Kidney epithelial cell (primary cell): ENCODE data around the gene RYR3. TPM values are rescaled to one million over a fixed set of nuclear protein-coding genes. Genes with fewer than 3 reads are reported as not detected.

Experiments used
- DNase-seq: peaks from one replicate; pipeline ENCODE4 v3.0.0-alpha.2; 2010; ENCODE audit warnings: low read depth
- H3K27me3 ChIP-seq: 2 replicates; pipeline ENCODE4 v1.6.0; 2011; ENCODE audit warnings: low read length; ENCODE audit not compliant: control insufficient read depth, insufficient read depth
- H3K36me3 ChIP-seq: 2 replicates; pipeline ENCODE4 v1.5.1; 2011; ENCODE audit warnings: low read length; ENCODE audit not compliant: control insufficient read depth, insufficient read depth
- H3K4me3 ChIP-seq: 2 replicates; pipeline ENCODE4 v1.5.1; 2011; ENCODE audit warnings: low read depth, mild to moderate bottlenecking, control low read depth, low read length
- total RNA-seq: library from RNA; depleted of rRNA; stranded (reverse); fragments of >200 nt; gene quantifications from 2 replicates; pipeline ENCODE4 v1.2.3, GENCODE V29; 2015
- TF ChIP-seq, protein P1 (sequence below): IDR thresholded peaks from 2 replicates; pipeline ENCODE4 v1.5.1; 2011; ENCODE audit warnings: mild to moderate bottlenecking, moderate library complexity, low read length, control low read depth, inconsistent platforms; ENCODE audit not compliant: insufficient read depth, poor library complexity, severe bottlenecking

The RYR3 gene
- total RNA-seq, 1 donor from 2014 or later: 0.50 TPM

DNA sequence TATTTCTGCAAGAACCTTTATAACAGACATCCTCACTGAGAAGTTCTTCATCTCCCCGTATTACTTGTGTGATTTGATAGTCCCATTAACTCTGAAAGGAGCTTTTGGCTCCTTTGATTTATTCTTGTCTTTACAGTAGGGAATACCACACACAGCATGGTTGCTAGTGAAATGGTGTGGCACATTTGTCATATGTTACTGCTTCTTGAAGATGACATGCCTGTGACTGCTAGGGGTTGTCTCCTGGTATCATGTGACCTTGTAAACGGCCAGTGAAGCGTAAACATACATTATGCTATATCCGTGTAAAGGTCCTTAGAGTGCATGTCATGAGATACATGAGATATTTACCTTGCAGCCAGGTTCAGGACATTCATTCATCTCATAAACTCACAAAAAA, 197.9 kb downstream of the RYR3 start:
- Histone ChIP-seq H3K36me3 (no peaks in the 10 kb centered on the region), H3K4me3 (no peak overlapping the region), H3K27me3 (no peaks in the 10 kb centered on the region)
- DNase-seq: no peak
- TF ChIP-seq, protein P1, sequence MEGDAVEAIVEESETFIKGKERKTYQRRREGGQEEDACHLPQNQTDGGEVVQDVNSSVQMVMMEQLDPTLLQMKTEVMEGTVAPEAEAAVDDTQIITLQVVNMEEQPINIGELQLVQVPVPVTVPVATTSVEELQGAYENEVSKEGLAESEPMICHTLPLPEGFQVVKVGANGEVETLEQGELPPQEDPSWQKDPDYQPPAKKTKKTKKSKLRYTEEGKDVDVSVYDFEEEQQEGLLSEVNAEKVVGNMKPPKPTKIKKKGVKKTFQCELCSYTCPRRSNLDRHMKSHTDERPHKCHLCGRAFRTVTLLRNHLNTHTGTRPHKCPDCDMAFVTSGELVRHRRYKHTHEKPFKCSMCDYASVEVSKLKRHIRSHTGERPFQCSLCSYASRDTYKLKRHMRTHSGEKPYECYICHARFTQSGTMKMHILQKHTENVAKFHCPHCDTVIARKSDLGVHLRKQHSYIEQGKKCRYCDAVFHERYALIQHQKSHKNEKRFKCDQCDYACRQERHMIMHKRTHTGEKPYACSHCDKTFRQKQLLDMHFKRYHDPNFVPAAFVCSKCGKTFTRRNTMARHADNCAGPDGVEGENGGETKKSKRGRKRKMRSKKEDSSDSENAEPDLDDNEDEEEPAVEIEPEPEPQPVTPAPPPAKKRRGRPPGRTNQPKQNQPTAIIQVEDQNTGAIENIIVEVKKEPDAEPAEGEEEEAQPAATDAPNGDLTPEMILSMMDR: no peak

DNA sequence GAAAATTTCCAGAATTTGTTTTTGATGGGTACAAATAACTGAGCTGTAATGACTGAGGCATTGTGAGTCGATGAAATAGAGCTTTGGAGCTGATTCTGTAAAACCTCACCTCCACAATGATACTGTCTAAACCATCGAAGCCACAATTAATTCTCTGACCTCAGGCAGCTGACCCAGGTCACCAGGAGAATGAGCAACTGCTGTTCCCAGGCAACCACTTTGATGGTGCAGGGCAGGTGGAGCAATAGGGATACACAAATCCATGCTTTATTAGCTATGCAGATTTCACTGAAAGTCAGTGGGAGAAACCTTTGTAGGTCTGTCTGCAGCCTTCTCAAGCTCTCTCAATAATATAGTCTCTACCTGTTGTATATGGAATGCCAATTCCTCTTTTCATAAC, 204.4 kb downstream of the RYR3 start:
- Histone ChIP-seq H3K36me3 (no peaks in the 10 kb centered on the region), H3K27me3 (no peaks in the 10 kb centered on the region), H3K4me3 (no peak overlapping the region)
- no peak for DNase-seq
- TF ChIP-seq, protein P1: no peak

DNA sequence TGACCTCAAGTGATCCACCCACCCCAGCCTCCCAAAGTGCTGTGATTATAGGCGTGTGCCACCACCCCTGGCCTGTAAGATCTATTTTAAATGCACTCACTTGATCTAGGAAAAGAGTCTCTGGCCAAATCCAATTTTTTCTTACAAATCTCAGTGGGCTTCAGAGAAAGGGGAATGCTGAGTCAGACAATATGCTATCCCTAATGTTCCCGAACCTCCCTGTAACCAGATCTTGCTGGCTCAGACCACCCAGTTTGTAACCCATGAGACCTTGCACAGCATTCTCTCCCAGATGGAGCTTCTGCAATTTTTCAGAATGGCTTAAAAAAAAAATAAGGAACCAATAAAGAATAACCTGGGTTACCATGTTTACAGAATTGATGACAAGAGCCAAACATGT, 205.8 kb downstream of the RYR3 start:
- TF ChIP-seq, protein P1: no peak
- H3K4me3 ChIP-seq: no peak overlapping the region
- no peak for DNase-seq
- H3K27me3 ChIP-seq: no peaks in the 10 kb centered on the region
- H3K36me3 ChIP-seq: no peaks in the 10 kb centered on the region

DNA sequence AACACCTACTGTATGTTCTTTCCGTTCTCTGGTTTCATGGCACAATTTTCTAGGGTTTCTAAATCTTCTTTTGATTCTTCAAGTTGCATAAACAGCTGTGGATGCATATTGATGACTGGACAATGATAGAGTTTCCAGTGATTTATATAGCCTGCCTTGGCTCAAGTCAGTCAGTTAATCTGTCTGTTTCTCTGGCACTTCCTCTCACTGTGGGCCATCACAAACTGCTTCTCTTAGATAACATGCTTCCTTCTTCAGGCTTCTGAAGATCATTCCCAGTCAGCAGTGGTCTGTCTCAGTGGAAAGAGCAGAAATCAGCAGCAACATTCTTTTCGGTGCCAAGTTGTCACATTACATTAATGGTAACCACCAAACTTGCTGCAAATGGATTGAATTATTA, 207.2 kb downstream of the RYR3 start:
- H3K36me3 ChIP-seq: no peaks in the 10 kb centered on the region
- DNase-seq: no peak
- TF ChIP-seq, protein P1: no peak
- no peak overlapping the region for H3K4me3 ChIP-seq
- H3K27me3 ChIP-seq: no peaks in the 10 kb centered on the region

DNA sequence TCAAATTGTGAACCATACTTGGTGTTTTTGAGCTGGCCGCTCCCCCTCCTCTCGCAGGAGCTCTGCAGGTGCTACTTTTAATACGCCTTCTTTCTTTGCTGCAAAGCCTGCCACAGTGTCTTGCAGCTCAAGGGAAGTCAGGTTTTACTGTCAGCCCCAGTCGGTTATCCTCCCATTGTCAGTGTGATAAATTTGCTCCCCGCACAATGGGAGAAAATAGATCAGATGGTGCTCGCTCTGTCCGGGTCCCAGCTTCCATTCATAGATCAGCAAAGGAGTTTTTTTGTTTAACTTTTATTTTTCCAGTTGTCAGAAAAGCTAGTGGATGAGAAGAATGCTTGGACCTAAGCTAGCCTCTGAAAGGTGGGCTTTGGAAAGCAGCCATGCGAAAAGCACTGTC, 207.7 kb downstream of the RYR3 start:
- TF ChIP-seq, protein P1: no peak
- no peaks in the 10 kb centered on the region for H3K27me3 ChIP-seq
- H3K36me3 ChIP-seq: no peaks in the 10 kb centered on the region
- no peak overlapping the region for H3K4me3 ChIP-seq
- DNase-seq: no peak

DNA sequence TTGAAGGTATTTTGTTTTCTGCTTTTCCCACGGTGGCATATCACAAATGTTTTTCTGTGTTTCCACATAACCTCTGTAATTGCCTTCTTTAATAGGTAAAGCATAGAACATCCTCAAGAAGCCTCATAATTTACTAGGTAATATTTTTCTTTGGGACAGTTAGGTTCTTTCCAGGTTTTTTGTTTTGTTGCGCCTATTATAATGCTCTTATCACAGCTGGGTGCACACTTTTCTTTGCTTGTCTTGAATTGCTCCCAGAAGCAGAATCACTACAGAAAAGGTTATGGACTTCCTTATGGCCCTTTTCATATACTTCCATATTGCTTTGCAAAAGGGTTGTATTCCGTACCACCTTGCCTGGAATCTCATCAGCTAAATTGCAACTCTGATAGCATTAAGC, 213.5 kb downstream of the RYR3 start:
- Histone ChIP-seq H3K36me3 (no peaks in the 10 kb centered on the region), H3K4me3 (no peak overlapping the region), H3K27me3 (no peaks in the 10 kb centered on the region)
- TF ChIP-seq, protein P1: no peak
- no peak for DNase-seq
